H1 (cell line): ENCODE measurements around the gene WDR81. TPM values are rescaled to one million over a fixed set of nuclear protein-coding genes. Genes with fewer than 3 reads are reported as not detected.
A peak's percentile ranks its signal among the peaks of the same experiment; 100 is the strongest.

ENCODE experiments used
- GABPA ChIP-seq: IDR thresholded peaks from 2 replicates; pipeline ENCODE4 v1.6.1; 2011; ENCODE audit warnings: mild to moderate bottlenecking, low read length, moderate library complexity, borderline replicate concordance; ENCODE audit not compliant: insufficient read depth
- TEAD4 ChIP-seq: IDR thresholded peaks from 2 replicates; pipeline ENCODE4 v1.6.1; 2012; ENCODE audit warnings: low read depth, low read length, inconsistent platforms, mixed read lengths
- polyA plus RNA-seq, 7 experiments: library from polyadenylated mRNA; depleted of rRNA in 3 of 7; stranded (reverse) in 5 of 7; unstranded in 2 of 7; fragments of >200 nt in 5 of 7; fragments of 200-250 nt in 2 of 7; gene quantifications; 1 replicate in 5 of 7; 2 replicates in 1 of 7; 4 replicates in 1 of 7; pipeline versions ENCODE4 v1.2.1 to v1.2.3, GENCODE V29; 2011 to 2013; ENCODE audit warnings: missing spikeins in 2 of 7, mixed read lengths in 2 of 7
- total RNA-seq: library from RNA; stranded (reverse); fragmentation: NEBNext Ultra II Directional; extraction: Animal tissue kit (Norgen Biotek cat#: 25700); gene quantifications from 2 replicates; pipeline ENCODE4 v1.2.1, GENCODE V29; 2021
- TF ChIP-seq, protein P1 (sequence below), 3 experiments: IDR thresholded peaks; 1 replicate in 2 of 3; 2 replicates in 1 of 3; pipeline versions ENCODE4 v1.5.1 to v1.6.1; 2011; ENCODE audit warnings: low read length in 3 of 3, mild to moderate bottlenecking in 3 of 3, inconsistent platforms in 2 of 3, low read depth in 1 of 3, moderate library complexity in 1 of 3; ENCODE audit not compliant: insufficient read depth in 1 of 3; ENCODE audit errors: control extremely low read depth in 1 of 3

The WDR81 gene
- total and polyA plus RNA-seq, 2 of the 8 experiments (the other 6 are each of a cell fraction or from before 2014, with no cell fraction given) = 9.1 to 12.3 TPM

GRCh38 chr17:1783834-1784611 is 59.5 kb downstream of the WDR81 start (continued):
- TF ChIP-seq TEAD4 (peak; percentile 51; the same call in 1 of the 2 replicates), GABPA (no peak)
- TF ChIP-seq, protein P1, sequence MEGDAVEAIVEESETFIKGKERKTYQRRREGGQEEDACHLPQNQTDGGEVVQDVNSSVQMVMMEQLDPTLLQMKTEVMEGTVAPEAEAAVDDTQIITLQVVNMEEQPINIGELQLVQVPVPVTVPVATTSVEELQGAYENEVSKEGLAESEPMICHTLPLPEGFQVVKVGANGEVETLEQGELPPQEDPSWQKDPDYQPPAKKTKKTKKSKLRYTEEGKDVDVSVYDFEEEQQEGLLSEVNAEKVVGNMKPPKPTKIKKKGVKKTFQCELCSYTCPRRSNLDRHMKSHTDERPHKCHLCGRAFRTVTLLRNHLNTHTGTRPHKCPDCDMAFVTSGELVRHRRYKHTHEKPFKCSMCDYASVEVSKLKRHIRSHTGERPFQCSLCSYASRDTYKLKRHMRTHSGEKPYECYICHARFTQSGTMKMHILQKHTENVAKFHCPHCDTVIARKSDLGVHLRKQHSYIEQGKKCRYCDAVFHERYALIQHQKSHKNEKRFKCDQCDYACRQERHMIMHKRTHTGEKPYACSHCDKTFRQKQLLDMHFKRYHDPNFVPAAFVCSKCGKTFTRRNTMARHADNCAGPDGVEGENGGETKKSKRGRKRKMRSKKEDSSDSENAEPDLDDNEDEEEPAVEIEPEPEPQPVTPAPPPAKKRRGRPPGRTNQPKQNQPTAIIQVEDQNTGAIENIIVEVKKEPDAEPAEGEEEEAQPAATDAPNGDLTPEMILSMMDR (IDR thresholded peaks at IDR 0.05; ENCODE audit: control extremely low read depth in 1 of 3, insufficient read depth in 1 of 3, low read depth in 1 of 3, low read length in 3 of 3) = peak; percentile 9 to 68 (median 59)
